ENCODE measurements around the gene SLC23A3. TPM values are rescaled to one million over a fixed set of nuclear protein-coding genes. Genes with fewer than 3 reads are reported as not detected.

The SLC23A3 gene
- polyA plus RNA-seq, 3 donors = 1.1 TPM; not detected in 2

DNA sequence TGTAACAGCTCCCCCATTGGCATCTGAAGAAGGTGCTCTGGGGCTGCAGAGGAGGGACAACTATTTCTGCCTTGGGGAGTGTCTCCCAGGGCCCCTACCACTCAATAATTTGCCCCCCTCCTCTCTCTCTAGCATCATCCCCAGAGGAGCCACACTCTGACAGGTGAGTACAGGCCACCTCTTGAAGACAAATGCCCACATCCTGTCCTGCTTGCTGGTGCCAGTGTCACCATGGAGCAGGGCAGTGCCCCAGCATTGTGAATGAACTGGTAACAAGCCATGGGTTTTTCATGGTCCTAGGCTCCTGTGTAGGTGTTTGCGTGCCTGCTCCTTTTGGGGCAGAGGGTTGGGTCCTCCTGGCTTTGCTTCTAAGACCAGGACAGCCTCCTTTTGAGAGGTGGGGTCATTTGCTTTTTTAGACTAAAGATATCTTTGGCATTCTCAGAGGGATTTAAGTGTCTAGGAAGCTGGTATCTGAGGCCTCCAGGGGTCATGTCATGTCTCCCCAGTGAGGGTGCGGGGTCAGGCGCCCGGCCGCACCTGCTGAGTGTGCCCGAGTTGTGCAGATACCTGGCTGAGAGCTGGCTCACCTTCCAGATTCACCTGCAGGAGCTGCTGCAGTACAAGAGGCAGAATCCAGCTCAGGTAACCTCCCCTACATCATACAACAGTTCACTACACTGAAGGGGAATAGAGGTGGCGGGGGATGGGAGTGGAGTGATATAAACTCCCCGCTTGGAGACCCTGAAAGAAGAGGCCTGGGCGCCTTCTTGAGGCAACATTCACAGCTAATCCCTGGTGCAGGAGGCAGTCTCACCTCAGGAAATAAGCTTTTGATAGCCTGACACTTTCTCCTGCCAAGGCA is 10.0 kb upstream of the SLC23A3 start:
- H3K9me3 Mint-ChIP-seq = peaks cover 0 to 2% (median 0%) of the 10 kb centered on the region in 7 donors
- Histone ChIP-seq H2AFZ (ENCODE audit: insufficient read depth, low read depth, low read length, poor library complexity, severe bottlenecking) (no peak overlapping the region), H3K4me3 (replicated peaks in 1 of 3; ENCODE audit: low read depth in 2 of 3, low read length in 3 of 3) (peak overlapping the region in 1 of 3 experiments; percentile 95), H3K9ac (ENCODE audit: insufficient read depth, low read length, poor library complexity, severe bottlenecking) (no peak overlapping the region), H4K20me1 (ENCODE audit: insufficient read depth, low read length) (peaks cover 59% of the 10 kb centered on the region), H3K79me2 (ENCODE audit: insufficient read depth, low read length) (peaks cover 50% of the 10 kb centered on the region), H3K4me1 (ENCODE audit: control insufficient read depth in 1 of 2, insufficient read depth in 2 of 2, low read length in 2 of 2) (peaks cover 47 to 72% of the 10 kb centered on the region in 2 donors), H3K27me3 (ENCODE audit: control insufficient read depth in 2 of 2, insufficient read depth in 2 of 2, low read length in 2 of 2) (no peaks in the 10 kb centered on the region), H3K27ac (ENCODE audit: low read depth in 1 of 2, low read length in 2 of 2) (peak overlapping the region in 1 of 2 donors; percentile 36), H3K4me2 (replicated peaks; ENCODE audit: extremely low read depth, low read length, poor library complexity, severe bottlenecking) (peak overlapping the region; percentile 98), H3K9me3 (replicated peaks in 1 of 2; ENCODE audit: control insufficient read depth in 1 of 2, insufficient read depth in 1 of 2, low read length in 2 of 2) (no peaks in the 10 kb centered on the region), H3K36me3 (replicated peaks in 1 of 2; ENCODE audit: control insufficient read depth in 1 of 2, insufficient read depth in 2 of 2, low read length in 2 of 2) (peaks cover 51 to 64% of the 10 kb centered on the region in 2 donors)
- DNase-seq = no peak
- H3K36me3 Mint-ChIP-seq = peaks cover 47 to 60% of the 10 kb centered on the region in 2 donors
- H3K27me3 Mint-ChIP-seq (ENCODE audit: low read depth in 3 of 3) = peaks cover 0 to 3% (median 0%) of the 10 kb centered on the region in 3 donors
- H3K4me1 Mint-ChIP-seq = peaks cover 58% of the 10 kb centered on the region
- TF ChIP-seq, protein P1, sequence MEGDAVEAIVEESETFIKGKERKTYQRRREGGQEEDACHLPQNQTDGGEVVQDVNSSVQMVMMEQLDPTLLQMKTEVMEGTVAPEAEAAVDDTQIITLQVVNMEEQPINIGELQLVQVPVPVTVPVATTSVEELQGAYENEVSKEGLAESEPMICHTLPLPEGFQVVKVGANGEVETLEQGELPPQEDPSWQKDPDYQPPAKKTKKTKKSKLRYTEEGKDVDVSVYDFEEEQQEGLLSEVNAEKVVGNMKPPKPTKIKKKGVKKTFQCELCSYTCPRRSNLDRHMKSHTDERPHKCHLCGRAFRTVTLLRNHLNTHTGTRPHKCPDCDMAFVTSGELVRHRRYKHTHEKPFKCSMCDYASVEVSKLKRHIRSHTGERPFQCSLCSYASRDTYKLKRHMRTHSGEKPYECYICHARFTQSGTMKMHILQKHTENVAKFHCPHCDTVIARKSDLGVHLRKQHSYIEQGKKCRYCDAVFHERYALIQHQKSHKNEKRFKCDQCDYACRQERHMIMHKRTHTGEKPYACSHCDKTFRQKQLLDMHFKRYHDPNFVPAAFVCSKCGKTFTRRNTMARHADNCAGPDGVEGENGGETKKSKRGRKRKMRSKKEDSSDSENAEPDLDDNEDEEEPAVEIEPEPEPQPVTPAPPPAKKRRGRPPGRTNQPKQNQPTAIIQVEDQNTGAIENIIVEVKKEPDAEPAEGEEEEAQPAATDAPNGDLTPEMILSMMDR (IDR thresholded peaks at IDR 0.05) = no peak
- 98% methylated on average over 7 of the region's 9 CpGs for WGBS (ENCODE audit: insufficient coverage)
- H3K27ac Mint-ChIP-seq = peak overlapping the region in 1 of 7 donors; percentile 91
- H3K4me3 Mint-ChIP-seq = no peak overlapping the region
- intact Hi-C loops (cut with micrococcal nuclease) = loop anchor here (2.0 to 10.0 kb wide), 5 partner anchors 27 to 425 kb away; partner anchors contain the start of genes ABCB6 (in 1 of the 2), TUBA4A (in 1 of the 2), TUBA4B (in 1 of the 2) and ZFAND2B (in 1 of the 2)

DNA sequence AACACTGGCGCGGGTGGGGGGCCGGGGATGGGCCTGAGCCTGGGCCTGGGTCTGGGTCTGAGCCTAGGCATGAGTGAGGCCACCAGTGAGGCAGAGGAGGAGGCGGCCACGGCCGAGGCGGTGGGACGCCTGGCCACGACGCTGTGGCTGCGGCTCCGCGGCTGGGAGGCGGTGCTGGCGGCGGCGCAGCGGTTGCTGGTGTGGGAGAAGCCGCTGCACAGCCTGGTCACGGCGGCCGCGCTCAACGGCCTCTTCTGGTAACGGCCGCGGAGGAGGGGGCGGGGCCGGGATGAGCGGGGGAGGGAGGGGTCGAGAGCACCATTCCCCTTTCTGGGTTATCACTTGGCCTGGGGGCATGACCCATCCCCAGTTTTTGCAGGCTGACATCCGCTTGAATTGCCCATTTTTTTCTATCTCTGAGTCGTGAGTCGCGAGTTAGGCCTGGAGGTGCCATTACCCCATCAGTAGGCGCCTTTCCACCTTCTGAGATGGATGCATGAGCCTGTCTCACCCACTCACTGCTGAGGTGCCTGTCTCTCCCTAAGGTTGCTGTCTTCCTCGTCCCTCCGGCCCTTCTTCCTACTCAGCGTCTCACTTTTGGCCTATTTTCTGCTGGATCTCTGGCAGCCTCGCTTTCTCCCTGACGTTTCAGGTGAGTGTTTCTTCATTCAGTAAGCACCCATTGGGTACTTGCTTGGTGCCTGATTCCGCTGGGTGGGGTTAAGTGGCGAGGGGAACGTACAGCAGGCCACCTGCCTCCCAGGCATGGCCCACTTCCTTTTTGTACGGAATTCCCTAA is 8.7 kb upstream of the SLC23A3 start:
- Histone ChIP-seq H4K20me1 (ENCODE audit: insufficient read depth, low read length) (peaks cover 69% of the 10 kb centered on the region), H3K4me3 (replicated peaks in 1 of 3; ENCODE audit: low read depth in 2 of 3, low read length in 3 of 3) (peak overlapping the region; percentile 45 to 95 (median 92)), H3K27ac (ENCODE audit: low read depth in 1 of 2, low read length in 2 of 2) (peak overlapping the region in 1 of 2 donors; percentile 99), H3K79me2 (ENCODE audit: insufficient read depth, low read length) (peaks cover 61% of the 10 kb centered on the region), H3K27me3 (ENCODE audit: control insufficient read depth in 2 of 2, insufficient read depth in 2 of 2, low read length in 2 of 2) (no peaks in the 10 kb centered on the region), H3K4me2 (replicated peaks; ENCODE audit: extremely low read depth, low read length, poor library complexity, severe bottlenecking) (peak overlapping the region; percentile 98), H2AFZ (ENCODE audit: insufficient read depth, low read depth, low read length, poor library complexity, severe bottlenecking) (peak overlapping the region; percentile 79), H3K4me1 (ENCODE audit: control insufficient read depth in 1 of 2, insufficient read depth in 2 of 2, low read length in 2 of 2) (peaks cover 50 to 79% of the 10 kb centered on the region in 2 donors), H3K9me3 (replicated peaks in 1 of 2; ENCODE audit: control insufficient read depth in 1 of 2, insufficient read depth in 1 of 2, low read length in 2 of 2) (no peaks in the 10 kb centered on the region), H3K36me3 (replicated peaks in 1 of 2; ENCODE audit: control insufficient read depth in 1 of 2, insufficient read depth in 2 of 2, low read length in 2 of 2) (peaks cover 55 to 65% of the 10 kb centered on the region in 2 donors), H3K9ac (ENCODE audit: insufficient read depth, low read length, poor library complexity, severe bottlenecking) (peak overlapping the region; percentile 96)
- H3K27me3 Mint-ChIP-seq (ENCODE audit: low read depth in 3 of 3) = peaks cover 0 to 3% (median 0%) of the 10 kb centered on the region in 3 donors
- peaks cover 0 to 2% (median 0%) of the 10 kb centered on the region in 7 donors for H3K9me3 Mint-ChIP-seq
- WGBS (ENCODE audit: insufficient coverage) = under 1% methylated on average over 29 of the region's 45 CpGs
- TF ChIP-seq, protein P1 (IDR thresholded peaks at IDR 0.05) = peak; percentile 55
- intact Hi-C loops (cut with micrococcal nuclease) = loop anchor here (1.0 to 10.0 kb wide), 6 partner anchors 28 to 426 kb away; partner anchors contain the start of genes ABCB6 (in 1 of the 2), GLB1L (in 1 of the 2), STK16 (in 1 of the 2) and TUBA4A (in 1 of the 2)
- H3K4me3 Mint-ChIP-seq = peak overlapping the region; percentile 86 to 95
- H3K4me1 Mint-ChIP-seq = peaks cover 68% of the 10 kb centered on the region
- H3K27ac Mint-ChIP-seq = peak overlapping the region; percentile 57 to 91 (median 80)
- H3K36me3 Mint-ChIP-seq = peaks cover 52 to 62% of the 10 kb centered on the region in 2 donors
- peak in 1 of 3 donors; percentile 12 for DNase-seq
